ENCODE data around the gene TEAD1. TPM values are rescaled to one million over a fixed set of nuclear protein-coding genes. Genes with fewer than 3 reads are reported as not detected.
"Not testable (repeated sequence)": the region's sequence is repeated elsewhere in the genome, so short reads cannot be mapped to it uniquely, and the experiment has no call there.

The TEAD1 gene
- total RNA-seq, 6 experiments from 2014 or later: 218 to 252 (median 227) TPM

DNA sequence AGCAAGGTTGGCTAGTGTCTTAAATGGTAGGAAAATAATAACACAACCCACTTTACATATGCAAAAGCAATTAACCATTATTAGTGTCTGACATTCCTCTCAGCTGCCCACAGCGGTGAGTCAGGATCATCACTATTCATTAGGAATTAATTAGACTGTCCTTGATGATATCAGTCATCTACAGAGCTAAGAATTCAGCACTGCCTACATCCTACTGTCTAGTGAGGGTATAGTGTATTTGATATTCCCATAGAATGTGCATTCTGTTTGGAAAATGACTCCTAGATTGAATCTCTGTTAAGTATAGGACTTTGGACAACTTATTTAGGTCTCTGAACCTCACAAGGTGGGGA is 82.2 kb downstream of the TEAD1 start:
- H3K9me3 Mint-ChIP-seq: no peaks in the 10 kb centered on the region
- TF ChIP-seq, protein P1, sequence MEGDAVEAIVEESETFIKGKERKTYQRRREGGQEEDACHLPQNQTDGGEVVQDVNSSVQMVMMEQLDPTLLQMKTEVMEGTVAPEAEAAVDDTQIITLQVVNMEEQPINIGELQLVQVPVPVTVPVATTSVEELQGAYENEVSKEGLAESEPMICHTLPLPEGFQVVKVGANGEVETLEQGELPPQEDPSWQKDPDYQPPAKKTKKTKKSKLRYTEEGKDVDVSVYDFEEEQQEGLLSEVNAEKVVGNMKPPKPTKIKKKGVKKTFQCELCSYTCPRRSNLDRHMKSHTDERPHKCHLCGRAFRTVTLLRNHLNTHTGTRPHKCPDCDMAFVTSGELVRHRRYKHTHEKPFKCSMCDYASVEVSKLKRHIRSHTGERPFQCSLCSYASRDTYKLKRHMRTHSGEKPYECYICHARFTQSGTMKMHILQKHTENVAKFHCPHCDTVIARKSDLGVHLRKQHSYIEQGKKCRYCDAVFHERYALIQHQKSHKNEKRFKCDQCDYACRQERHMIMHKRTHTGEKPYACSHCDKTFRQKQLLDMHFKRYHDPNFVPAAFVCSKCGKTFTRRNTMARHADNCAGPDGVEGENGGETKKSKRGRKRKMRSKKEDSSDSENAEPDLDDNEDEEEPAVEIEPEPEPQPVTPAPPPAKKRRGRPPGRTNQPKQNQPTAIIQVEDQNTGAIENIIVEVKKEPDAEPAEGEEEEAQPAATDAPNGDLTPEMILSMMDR (IDR thresholded peaks at IDR 0.05): no peak

DNA sequence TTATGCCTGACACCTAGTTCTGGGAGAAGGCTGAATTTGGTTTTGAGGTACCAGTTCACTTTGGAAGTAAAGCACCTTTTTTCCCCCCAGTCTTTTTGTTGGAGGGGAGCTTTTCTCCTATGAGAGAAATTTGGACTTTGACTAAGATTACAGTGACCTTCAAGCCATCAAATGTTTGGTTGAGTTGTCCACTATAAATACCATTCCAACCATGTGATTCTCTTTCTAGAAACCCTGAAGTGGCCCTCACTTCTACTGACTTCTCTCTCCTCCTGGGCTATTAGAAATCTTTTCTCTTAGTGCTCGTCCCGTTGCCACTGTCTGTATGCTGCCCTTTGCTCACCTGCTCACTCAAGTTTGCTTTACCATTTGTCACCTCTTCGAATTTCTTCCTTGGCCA is 82.6 kb downstream of the TEAD1 start:
- H3K4me3 Mint-ChIP-seq: no peak overlapping the region
- TF ChIP-seq, protein P1 (IDR thresholded peaks at IDR 0.05): no peak
- no peaks in the 10 kb centered on the region for H3K36me3 Mint-ChIP-seq (ENCODE audit: low read depth)
- H3K27ac Mint-ChIP-seq: peak overlapping the region; percentile 46
- no peaks in the 10 kb centered on the region; the same call in 1 of the 2 replicates for H3K27me3 Mint-ChIP-seq (ENCODE audit: insufficient read depth)
- no peaks in the 10 kb centered on the region for H3K9me3 Mint-ChIP-seq
- H3K4me1 Mint-ChIP-seq (ENCODE audit: low read depth): peaks cover 83% of the 10 kb centered on the region
- DNase-seq: no peak

More for the DNA sequence above, 82.2 kb downstream of the TEAD1 start:
- no peak for DNase-seq
- Mint-ChIP-seq H3K4me1 (ENCODE audit: low read depth) (peaks cover 83% of the 10 kb centered on the region), H3K27ac (peak overlapping the region; percentile 27; the same call in 1 of the 2 replicates), H3K4me3 (no peak overlapping the region), H3K36me3 (ENCODE audit: low read depth) (no peaks in the 10 kb centered on the region), H3K27me3 (ENCODE audit: insufficient read depth) (no peaks in the 10 kb centered on the region; the same call in 1 of the 2 replicates)

DNA sequence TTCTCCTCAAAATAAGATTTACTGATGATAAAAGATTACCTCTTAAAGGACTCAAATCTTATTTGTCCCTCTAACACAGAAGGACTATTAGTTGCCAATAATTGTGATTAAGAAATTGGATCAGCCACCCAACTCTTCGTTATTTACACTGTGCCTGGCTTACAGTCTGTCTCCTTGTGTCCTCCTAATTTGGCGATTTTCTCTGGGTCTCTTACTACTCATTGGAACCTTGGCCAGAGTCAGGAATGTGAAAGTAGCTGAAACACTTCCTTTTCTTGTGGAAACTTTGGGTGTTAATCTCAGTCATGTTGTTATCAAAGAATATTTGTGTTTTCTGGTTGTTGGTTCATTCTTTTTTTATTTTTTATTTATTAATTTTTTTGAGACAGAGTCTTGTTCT is 83.2 kb downstream of the TEAD1 start:
- peaks cover 83% of the 10 kb centered on the region for H3K4me1 Mint-ChIP-seq (ENCODE audit: low read depth)
- no peak overlapping the region for H3K4me3 Mint-ChIP-seq
- DNase-seq: no peak
- TF ChIP-seq, protein P1 (IDR thresholded peaks at IDR 0.05): no peak
- no peak overlapping the region for H3K27ac Mint-ChIP-seq
- no peaks in the 10 kb centered on the region for H3K36me3 Mint-ChIP-seq (ENCODE audit: low read depth)
- H3K27me3 Mint-ChIP-seq (ENCODE audit: insufficient read depth): no peaks in the 10 kb centered on the region
- H3K9me3 Mint-ChIP-seq: no peaks in the 10 kb centered on the region

DNA sequence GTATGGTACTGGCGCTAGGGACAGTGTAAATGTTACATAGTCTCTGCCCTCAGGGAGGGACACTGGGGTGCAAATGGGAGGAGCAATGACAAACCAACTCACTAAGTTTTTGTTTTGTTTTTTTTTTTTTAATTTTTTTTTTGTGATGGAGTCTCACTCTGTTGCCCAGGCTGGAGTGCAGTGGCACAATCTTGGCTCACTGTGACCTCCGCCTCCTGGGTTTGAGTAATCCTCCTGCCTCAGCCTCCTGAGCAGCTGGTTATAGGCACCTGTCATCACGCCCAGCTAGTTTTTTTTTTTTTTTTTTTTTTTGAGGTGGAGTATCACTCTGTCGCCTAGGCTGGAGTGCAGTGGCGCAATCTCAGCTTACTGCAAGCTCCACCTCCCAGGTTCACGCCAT is 83.9 kb downstream of the TEAD1 start:
- H3K36me3 Mint-ChIP-seq (ENCODE audit: low read depth); DNase-seq; H3K9me3 Mint-ChIP-seq; H3K4me3 Mint-ChIP-seq; H3K27me3 Mint-ChIP-seq (ENCODE audit: insufficient read depth); H3K27ac Mint-ChIP-seq: not testable (repeated sequence)
- peaks cover 88% of the 10 kb centered on the region for H3K4me1 Mint-ChIP-seq (ENCODE audit: low read depth)

DNA sequence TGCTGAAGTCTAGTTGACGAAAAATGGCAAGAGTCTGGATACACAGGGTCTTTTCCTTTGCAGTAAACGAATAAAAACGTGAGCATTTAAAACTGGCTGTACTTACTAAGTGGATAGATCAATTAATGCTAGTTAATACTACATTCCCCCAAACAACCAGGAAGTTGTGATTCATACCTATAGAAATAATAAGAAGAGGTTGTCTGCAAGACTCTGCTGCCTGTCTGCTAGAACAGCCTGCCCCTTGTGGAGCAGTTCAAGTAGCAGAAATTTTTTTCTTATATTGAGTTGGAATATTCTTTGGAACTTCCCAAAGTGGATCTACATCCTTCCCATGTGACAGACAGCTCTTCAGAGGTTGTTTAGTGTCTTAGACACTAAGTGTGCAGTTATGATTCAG is 86.8 kb downstream of the TEAD1 start:
- peaks cover 76% of the 10 kb centered on the region for H3K4me1 Mint-ChIP-seq (ENCODE audit: low read depth)
- H3K27ac Mint-ChIP-seq: peak overlapping the region; percentile 48
- H3K4me3 Mint-ChIP-seq: no peak overlapping the region
- no peaks in the 10 kb centered on the region for H3K9me3 Mint-ChIP-seq
- H3K27me3 Mint-ChIP-seq (ENCODE audit: insufficient read depth): no peaks in the 10 kb centered on the region
- peak; percentile 44 for DNase-seq
- H3K36me3 Mint-ChIP-seq (ENCODE audit: low read depth): peaks cover 23% of the 10 kb centered on the region; the same call in 1 of the 2 replicates
- TF ChIP-seq, protein P1 (IDR thresholded peaks at IDR 0.05): peak; percentile 74

DNA sequence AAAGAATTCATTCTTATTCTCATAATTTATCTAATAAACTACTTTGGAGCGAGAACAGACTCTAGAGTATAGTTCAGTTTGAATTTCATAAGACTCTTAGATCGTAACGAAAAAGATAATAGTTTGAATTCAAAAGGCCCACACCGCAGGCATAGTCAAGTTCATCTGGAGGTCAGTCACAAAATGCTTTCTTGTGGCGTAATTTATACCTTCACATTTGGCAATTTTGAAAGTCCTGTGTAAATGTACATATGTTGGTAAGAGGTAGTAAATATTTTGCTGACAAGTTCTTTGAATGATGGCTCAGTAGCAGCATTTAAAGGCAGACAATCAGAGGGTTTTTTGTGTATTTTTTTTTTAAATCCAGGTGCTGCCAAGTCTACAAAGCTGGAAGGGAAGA is 88.1 kb downstream of the TEAD1 start:
- Mint-ChIP-seq H3K4me3 (no peak overlapping the region), H3K4me1 (ENCODE audit: low read depth) (peaks cover 64% of the 10 kb centered on the region), H3K27me3 (ENCODE audit: insufficient read depth) (no peaks in the 10 kb centered on the region), H3K27ac (peak overlapping the region; percentile 20; the same call in 1 of the 2 replicates), H3K36me3 (ENCODE audit: low read depth) (peaks cover 34% of the 10 kb centered on the region), H3K9me3 (no peaks in the 10 kb centered on the region)
- DNase-seq: no peak
- TF ChIP-seq, protein P1 (IDR thresholded peaks at IDR 0.05): no peak

Data from HFFc6 (cell line).